Transverse colon (tissue), 4 donors: ENCODE measurements around the gene MORN4.

ENCODE experiments used
- CTCF ChIP-seq, 5 experiments: fragments of 200-600 bp in 3 of 5; fragments of 450-650 bp in 2 of 5; sonication (generic) in 3 of 5; IDR thresholded peaks; 1 replicate in 2 of 5; 2 replicates in 3 of 5; pipeline ENCODE4 v1.5.1; 2016 to 2017; ENCODE audit warnings: antibody characterized with exemption in 5 of 5, inconsistent platforms in 3 of 5, mild to moderate bottlenecking in 2 of 5, moderate library complexity in 1 of 5
- POLR2A ChIP-seq: fragments of 450-650 bp; IDR thresholded peaks from one replicate; pipeline ENCODE4 v1.6.1; 2016; ENCODE audit warnings: antibody characterized with exemption, mild to moderate bottlenecking, moderate library complexity
- POLR2AphosphoS5 ChIP-seq, 3 donors: sonication (generic); formaldehyde crosslinking; IDR thresholded peaks; one replicate each; pipeline ENCODE4 v1.6.1; 2016; ENCODE audit warnings: antibody characterized with exemption in 3 of 3

GRCh38 chr10:97570789-97571471 is 62.4 kb downstream of the MORN4 start:
- TF ChIP-seq CTCF (IDR thresholded peaks at IDR 0.05), result no peak
- TF ChIP-seq POLR2A, result no peak
- no peak for TF ChIP-seq POLR2AphosphoS5 (IDR thresholded peaks at IDR 0.05)
